Colon (tissue), 2 donors: Measurements from ENCODE around the gene GHRL.

Source experiments
- FAIRE-seq: peaks from 2 replicates; lab custom pipeline; 2012; peaks lifted over from hg19 to GRCh38; lab: Jason Lieb, UNC
- donor health status: control.
- donor health status: control.

Gene GHRL

DNA sequence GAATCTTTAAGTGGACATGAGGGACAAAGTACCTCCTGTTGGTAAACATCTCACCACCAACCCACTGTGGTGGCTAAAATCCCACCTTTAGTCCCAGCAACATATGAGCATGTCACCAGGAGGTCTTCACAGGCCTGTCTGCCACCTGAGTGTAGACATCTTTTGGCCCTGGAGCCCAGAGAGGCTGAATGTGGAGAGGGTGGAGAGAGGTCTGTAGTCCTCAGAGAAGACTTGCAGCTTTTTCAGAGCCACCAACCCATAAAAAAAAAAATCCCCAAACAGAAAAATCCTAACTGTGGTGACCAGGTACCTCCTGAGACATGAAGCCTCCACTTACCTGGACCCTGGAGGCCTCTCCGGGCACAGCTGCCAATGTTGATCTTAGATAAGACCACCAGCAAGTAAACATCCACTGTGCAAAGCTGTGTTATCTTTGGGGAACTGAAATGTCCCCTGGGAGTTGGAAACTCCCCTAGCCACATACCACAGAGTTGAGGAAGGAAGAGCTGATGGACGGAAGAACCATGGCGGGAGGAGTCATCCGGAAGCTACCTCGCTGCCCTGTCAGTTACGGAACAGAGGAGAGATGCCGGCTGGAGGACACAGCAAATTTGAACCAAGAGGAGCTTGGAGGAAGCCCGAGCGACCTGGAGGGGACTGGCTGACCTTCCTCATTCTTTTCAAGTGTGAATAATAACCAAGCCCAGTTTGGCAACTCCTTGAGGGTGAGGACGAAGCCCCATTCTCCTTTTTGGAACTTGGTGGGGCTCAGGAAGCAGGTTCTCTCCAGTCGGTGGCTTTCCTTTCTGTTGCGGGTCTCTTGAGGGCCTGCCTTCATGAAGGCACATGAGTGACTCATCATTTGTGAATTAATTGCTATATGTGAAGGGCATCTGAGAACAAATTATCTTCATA, at the start of gene GHRL:
TSS of gene GHRL (minus strand) at position 443 of the 915 bp plus-strand sequence. CDS start 2,767 bp downstream, outside the sequence.
- FAIRE-seq: no peak

DNA sequence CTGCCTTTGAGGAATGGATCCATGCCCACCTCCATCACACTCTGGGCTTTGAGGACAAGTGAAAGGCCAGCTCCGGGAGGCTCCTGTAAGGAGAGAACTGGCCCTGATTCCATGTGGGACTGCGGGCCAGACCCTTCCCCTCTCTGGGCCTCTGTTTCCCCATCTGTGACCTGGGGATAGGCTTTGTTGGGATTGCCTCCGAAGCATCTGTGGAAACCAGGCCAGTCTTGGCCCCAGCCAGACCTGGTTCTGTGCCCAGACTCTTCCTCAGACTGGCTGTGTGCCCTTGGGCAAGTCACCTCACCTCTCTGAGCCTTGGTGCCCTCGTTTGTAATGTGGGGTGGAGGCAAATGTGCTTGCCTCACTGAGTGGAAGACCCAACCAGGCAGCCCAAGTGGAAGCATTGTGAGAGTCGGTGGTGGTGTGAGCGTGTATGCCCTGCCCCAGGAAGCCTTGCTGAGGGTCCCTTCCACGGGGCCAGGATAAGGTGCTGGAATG, 49.2 kb upstream of the GHRL start:
- FAIRE-seq: no peak

GRCh38 chr3:10340476-10340875, 47.7 kb upstream of the GHRL start:
- no peak for FAIRE-seq

GRCh38 chr3:10340046-10340445, 47.3 kb upstream of the GHRL start:
- no peak for FAIRE-seq

GRCh38 chr3:10339376-10339955, 46.7 kb upstream of the GHRL start:
- FAIRE-seq: no peak

DNA sequence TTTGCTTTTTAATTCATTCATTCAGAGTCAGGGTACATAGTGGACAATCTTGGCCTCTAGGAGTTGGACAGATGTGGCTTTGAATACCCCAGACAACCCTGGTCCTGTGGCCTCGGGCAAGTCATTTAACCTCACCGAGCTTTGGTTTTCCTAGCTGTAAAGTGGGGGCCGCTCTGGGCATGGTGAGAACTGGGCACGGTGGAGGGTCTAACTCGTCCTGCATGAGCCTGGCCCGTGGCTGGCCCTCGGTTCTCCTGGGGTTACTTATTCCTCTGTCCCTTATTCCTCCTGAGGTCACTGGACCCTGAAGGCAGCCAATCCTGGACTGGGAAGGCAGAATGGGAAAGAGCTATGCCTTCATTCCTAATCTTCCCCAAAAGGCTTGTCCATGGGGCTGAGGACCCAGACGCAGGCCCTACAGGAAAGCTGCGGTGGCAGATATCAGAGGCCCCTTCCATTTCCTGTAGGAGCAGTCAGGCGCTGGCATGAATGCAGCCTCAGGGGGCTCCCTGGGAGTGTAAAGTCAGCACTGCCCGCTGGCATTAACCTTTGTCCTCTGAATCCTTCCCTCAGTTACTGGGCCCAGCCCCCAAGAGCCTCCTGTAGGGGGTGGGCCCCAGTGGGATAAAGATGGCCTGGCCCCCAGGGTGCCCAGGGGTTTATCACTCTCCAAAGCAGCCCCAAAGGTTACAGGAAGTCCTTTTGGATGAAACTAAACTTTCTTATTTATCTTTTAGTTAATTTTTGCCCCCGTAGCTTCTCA, 46.0 kb upstream of the GHRL start:
- no peak for FAIRE-seq

GRCh38 chr3:10338164-10338470, 45.4 kb upstream of the GHRL start:
- FAIRE-seq: no peak

DNA sequence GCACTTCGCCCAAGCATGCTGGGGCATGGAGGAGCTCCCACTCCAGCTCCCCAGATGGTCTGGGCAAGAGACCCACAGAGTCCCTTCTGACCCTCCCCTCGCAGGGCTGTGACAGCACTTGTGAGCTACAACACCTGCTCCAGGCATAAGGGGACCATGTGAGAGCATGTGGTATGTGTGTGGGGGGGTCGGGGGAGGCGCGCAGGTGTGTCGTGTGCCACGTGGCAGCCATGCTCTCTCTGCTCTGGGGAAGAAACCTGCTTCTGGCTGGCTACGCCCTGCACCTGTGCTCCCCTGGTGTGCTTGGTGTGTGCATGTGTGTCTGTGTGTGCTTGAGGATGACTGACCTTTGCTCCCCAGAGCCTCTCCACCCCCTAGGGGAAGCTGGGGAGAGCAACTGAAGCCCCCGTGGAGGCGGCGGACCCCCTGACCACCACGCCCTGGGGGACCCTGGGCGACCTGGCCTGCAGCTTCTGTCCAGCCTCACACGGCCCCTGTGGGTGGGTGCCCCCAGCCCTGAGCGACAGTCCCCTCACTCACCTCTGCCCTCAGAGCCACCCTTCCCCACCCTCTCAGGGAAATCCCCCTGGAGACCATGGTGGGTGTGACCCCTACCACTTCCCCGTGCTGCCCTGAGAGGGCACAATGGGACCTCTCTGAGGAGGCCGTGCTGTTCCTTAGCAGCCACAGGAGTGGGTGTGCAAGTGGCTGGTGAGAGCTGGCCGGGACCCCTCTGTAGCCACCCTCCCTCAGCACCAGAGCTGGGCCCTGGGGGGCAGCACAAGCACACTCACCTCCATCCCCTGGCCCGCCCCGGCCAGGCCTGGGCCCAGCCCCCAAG, 44.8 kb upstream of the GHRL start:
- no peak for FAIRE-seq

DNA sequence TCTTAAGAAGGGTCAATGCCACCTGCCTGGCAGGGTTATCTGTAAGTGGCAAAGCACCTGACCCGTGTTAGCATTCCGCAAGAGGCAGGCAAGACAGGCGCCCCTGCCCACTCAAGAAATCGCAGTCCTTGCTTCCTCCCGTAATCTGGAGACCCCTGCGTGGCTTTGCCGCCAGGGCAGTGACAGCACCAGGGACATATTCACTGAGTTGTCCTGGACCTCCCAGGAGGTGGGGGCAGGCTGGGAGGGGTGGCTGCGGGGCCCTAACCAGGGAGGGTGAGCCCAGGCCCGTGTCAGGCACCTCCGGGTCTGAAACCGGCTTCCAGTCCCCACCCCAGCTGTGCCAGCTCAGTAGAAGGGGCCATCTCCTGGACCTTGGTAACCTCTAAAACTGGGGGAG, 44.0 kb upstream of the GHRL start:
- FAIRE-seq: no peak

- no peak for FAIRE-seq
Observed at GRCh38 chr3:10335871-10336622, 43.3 kb upstream of the GHRL start.

GRCh38 chr3:10335190-10335738, 42.5 kb upstream of the GHRL start:
- no peak for FAIRE-seq

DNA sequence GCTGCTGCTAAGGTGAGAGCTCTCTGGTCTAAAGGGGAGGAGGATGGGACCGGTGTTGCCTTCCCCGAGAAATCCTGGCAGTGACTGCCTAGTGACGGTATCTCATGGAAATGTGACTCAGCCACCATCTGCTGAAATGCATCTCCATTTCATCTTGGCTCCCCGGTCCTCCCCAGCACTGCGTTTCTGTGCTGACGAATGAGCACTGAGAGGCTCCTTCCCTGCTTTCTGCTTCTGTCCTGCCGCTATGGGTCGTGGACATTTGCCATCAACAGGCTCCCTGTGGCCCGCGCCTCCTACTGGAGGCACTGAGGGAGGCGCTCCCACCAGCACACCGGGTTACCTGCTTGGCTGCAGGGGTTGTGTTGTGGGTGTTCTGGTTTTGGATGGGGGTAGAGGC, 41.7 kb upstream of the GHRL start:
- FAIRE-seq: no peak

GRCh38 chr3:10334042-10334441, 41.3 kb upstream of the GHRL start:
- no peak for FAIRE-seq

DNA sequence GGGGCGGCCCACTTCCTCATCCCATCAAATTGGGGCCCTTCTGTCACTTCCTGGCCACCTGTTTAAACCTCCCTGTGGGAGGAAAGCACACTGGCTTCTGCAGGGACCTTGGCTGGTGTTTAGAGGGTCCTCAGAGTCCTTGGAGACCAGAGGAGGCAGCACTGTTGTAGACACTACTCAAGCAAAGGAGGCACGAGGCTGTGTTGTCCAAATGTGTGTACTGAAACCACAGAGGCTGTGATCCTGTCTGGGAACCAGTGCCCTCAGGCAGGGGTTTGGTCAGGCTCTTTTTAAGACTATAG, 40.6 kb upstream of the GHRL start:
- FAIRE-seq: no peak

- FAIRE-seq: no peak
Observed at GRCh38 chr3:10332481-10333348, 40.0 kb upstream of the GHRL start.

GRCh38 chr3:10331320-10331719, 38.6 kb upstream of the GHRL start:
- FAIRE-seq: no peak

GRCh38 chr3:10330319-10330718, 37.6 kb upstream of the GHRL start:
- no peak for FAIRE-seq

DNA sequence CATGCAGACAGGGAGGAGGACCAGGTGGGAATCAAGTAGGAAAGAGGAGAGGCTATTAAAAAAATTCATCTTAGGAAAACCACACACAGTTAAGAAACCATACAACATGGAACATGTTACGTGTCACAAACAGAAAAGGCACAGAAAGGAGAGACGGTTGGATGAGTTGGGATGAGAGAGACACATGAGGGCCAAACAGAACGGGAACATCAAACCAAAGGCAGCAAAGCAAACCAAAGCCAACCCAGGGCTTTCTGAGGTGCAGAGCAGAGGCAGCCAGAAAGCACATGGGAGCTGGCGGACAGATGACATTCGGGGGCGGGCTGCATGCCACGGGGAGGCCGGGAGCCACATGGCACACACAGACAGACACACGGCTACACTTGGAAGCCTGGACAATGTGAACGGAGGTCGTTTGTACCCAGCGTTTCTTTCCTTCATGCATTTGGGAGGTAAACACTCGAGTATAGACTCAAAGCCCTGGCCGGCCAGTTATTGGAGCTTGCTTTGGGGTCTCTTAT, 36.8 kb upstream of the GHRL start:
- no peak for FAIRE-seq

- FAIRE-seq: no peak
Observed at GRCh38 chr3:10328460-10329071, 35.8 kb upstream of the GHRL start.
